K562 (cell line): Measurements from ENCODE around the gene DAB2IP. TPM values are rescaled to one million over a fixed set of nuclear protein-coding genes. Genes with fewer than 3 reads are reported as not detected.

ENCODE experiments used
- ATAC-seq: fragments of 200-7000 bp; cut with Tn5 transposase; 3 replicates; pipeline ENCODE4 v1.9.1; 2020; ENCODE audit warnings: moderate library complexity
- BruUV-seq: library from RNA; stranded (reverse); fragments of 400-500 nt; replicated peaks from 2 replicates; lab custom pipeline; 2021; lab: Mats Ljungman, UMichigan
- CTCF ChIA-PET: fragments of 300-600 bp; formaldehyde crosslinking; extraction: SDS; loops from one replicate; lab custom pipeline; 2021; ENCODE audit warnings: low intra/inter-chr PET ratio; lab: Yijun Ruan, JAX
- POLR2A ChIA-PET: fragments of 300-600, 350-650 bp; sonication (Branson Sonifier 250); formaldehyde crosslinking; extraction: SDS; loops from one replicate; lab custom pipeline; 2021; ENCODE audit warnings: antibody characterized with exemption, inconsistent platforms; lab: Yijun Ruan, JAX
- DNase-seq, 4 experiments: peaks; one replicate each; pipeline versions ENCODE4 v3.0.0 to v3.0.0-alpha.2; 2011 to 2018; ENCODE audit warnings: low spot score in 3 of 4, mixed read lengths in 3 of 4; ENCODE audit errors: extremely low read depth in 1 of 4
- FAIRE-seq: peaks from 2 replicates; lab custom pipeline; 2011; peaks lifted over from hg19 to GRCh38; lab: Jason Lieb, UNC
- H2AFZ ChIP-seq: 2 replicates; pipeline ENCODE4 v1.6.0; 2011; ENCODE audit warnings: low read depth, low read length, control low read depth, inconsistent platforms
- H3K27ac ChIP-seq: fragments of 200-600 bp; 3 replicates; pipeline ENCODE4 v1.8.0; 2011; ENCODE audit warnings: low read depth, mild to moderate bottlenecking, control low read depth, inconsistent platforms, low read length, moderate library complexity, mixed read lengths; ENCODE audit errors: extremely low read depth
- H3K27me3 ChIP-seq, 2 experiments: fragments of 300-600 bp in 1 of 2; 2 replicates in 1 of 2; 3 replicates in 1 of 2; pipeline versions ENCODE4 v1.6.0 to v1.8.0; 2011; ENCODE audit warnings: inconsistent platforms in 2 of 2, low read length in 2 of 2, mild to moderate bottlenecking in 1 of 2, mixed read lengths in 1 of 2, moderate library complexity in 1 of 2; ENCODE audit not compliant: control insufficient read depth in 2 of 2, insufficient read depth in 2 of 2
- H3K36me3 ChIP-seq: fragments of 300-600 bp; 3 replicates; pipeline ENCODE4 v1.8.0; 2011; ENCODE audit warnings: mild to moderate bottlenecking, low read length, inconsistent platforms; ENCODE audit not compliant: control insufficient read depth, insufficient read depth
- H3K4me1 ChIP-seq, 2 experiments: fragments of 200-600 bp in 1 of 2; replicated peaks in 1 of 2; 2 replicates in 1 of 2; 3 replicates in 1 of 2; pipeline versions ENCODE4 v1.5.1 to v1.8.0; 2011; ENCODE audit warnings: inconsistent platforms in 2 of 2, low read length in 2 of 2, mild to moderate bottlenecking in 1 of 2, mixed read lengths in 1 of 2, moderate library complexity in 1 of 2; ENCODE audit not compliant: control insufficient read depth in 2 of 2, insufficient read depth in 2 of 2
- H3K4me2 ChIP-seq: 2 replicates; pipeline ENCODE4 v1.6.1; 2011; ENCODE audit warnings: low read length, control low read depth, inconsistent platforms, mixed read lengths; ENCODE audit not compliant: insufficient read depth
- H3K4me3 ChIP-seq: fragments of 200-600 bp; sonication (generic), shearing (Covaris generic); 2 replicates; pipeline ENCODE4 v1.5.1; 2016; ENCODE audit warnings: control low read depth, inconsistent platforms
- H3K79me2 ChIP-seq: fragments of 200-600 bp; 3 replicates; pipeline ENCODE4 v1.8.0; 2011; ENCODE audit warnings: low read length, inconsistent platforms; ENCODE audit not compliant: control insufficient read depth, insufficient read depth
- H3K9ac ChIP-seq, 2 experiments: 2 replicates each; pipeline versions ENCODE4 v1.6.0 to v1.6.1; 2011; ENCODE audit warnings: low read depth in 2 of 2, low read length in 2 of 2, control low read depth in 1 of 2, inconsistent platforms in 1 of 2, mild to moderate bottlenecking in 1 of 2, mixed read lengths in 1 of 2; ENCODE audit not compliant: insufficient read depth in 1 of 2
- H3K9me1 ChIP-seq: one replicate; pipeline ENCODE4 v1.6.0; 2011; ENCODE audit warnings: inconsistent platforms, mild to moderate bottlenecking, low read length, moderate library complexity; ENCODE audit not compliant: control insufficient read depth, insufficient read depth
- H3K9me3 ChIP-seq: replicated peaks from 2 replicates; pipeline ENCODE4 v1.5.1; 2011; ENCODE audit warnings: low read depth, low read length, inconsistent platforms; ENCODE audit not compliant: control insufficient read depth, insufficient read depth
- H4K20me1 ChIP-seq: replicated peaks from 2 replicates; pipeline ENCODE4 v1.6.1; 2011; ENCODE audit warnings: low read length, inconsistent platforms, mixed read lengths; ENCODE audit not compliant: control insufficient read depth, insufficient read depth
- HNRNPK ChIP-seq: fragments of 200-400 bp; formaldehyde crosslinking; IDR thresholded peaks from one replicate; pipeline ENCODE4 v1.6.1; 2018; ENCODE audit warnings: mild to moderate bottlenecking, low read depth, low read length; ENCODE audit not compliant: poor library complexity, severe bottlenecking
- SMARCE1 ChIP-seq: fragments of 450-650 bp; IDR thresholded peaks from 2 replicates; pipeline ENCODE4 v1.7.1; 2016; ENCODE audit warnings: mild to moderate bottlenecking
- ZNF644 ChIP-seq: fragments of 200-800 bp; sonication (Bioruptor generic); IDR thresholded peaks from 2 replicates; pipeline ENCODE4 v1.6.1; 2016; ENCODE audit warnings: low read depth, missing genetic modification characterization, missing compliant biosample characterization
- WGBS: fragments of 100-300 bp; shearing (Covaris generic); methylation state at CpG from one replicate; pipeline ENCODE4 v1.1.6; 2016; ENCODE audit warnings: low coverage, mixed read lengths; ENCODE audit not compliant: insufficient coverage; ENCODE audit errors: missing lambda C conversion rate; 5-methylcytosine and 5-hydroxymethylcytosine counted together
- in situ Hi-C: fragments of 300-500 bp; cut with MboI; formaldehyde crosslinking; loops from 4 replicates; pipeline ENCODE4 v1.15.0; 2018; ENCODE audit warnings: inconsistent platforms, mixed read lengths
- intact Hi-C: fragments of 100-400 bp; cut with micrococcal nuclease; formaldehyde crosslinking; loops from 2 replicates; pipeline ENCODE4 v1.14.2; 2022
- polyA plus RNA-seq, 8 experiments: library from polyadenylated mRNA; depleted of rRNA in 4 of 8; stranded (reverse) in 5 of 8; unstranded in 3 of 8; fragments of >200 nt; fragmentation: Nextera tagmentation in 2 of 8; fragmentation: Illumina TruSeq in 1 of 8; extraction: Ambion mirVana in 2 of 8; extraction: Trizol in 1 of 8; gene quantifications; 2 replicates each; pipeline versions ENCODE4 v1.2.1 to v1.2.3, GENCODE V29; 2011 to 2014; ENCODE audit warnings: inconsistent platforms in 1 of 8, missing spikeins in 1 of 8
- total RNA-seq, 7 experiments: library from RNA; depleted of rRNA in 6 of 7; stranded (reverse); fragments of >200 nt in 6 of 7; fragmentation: Illumina TruSeq in 2 of 7; extraction: Trizol in 2 of 7; gene quantifications; 2 replicates each; pipeline versions ENCODE4 v1.2.1 to v1.2.3, GENCODE V29; 2011 to 2021; ENCODE audit warnings: low replicate concordance in 1 of 7
- TF ChIP-seq, protein P1 (sequence below): IDR thresholded peaks from 3 replicates; pipeline ENCODE4 v1.6.1; 2011; ENCODE audit warnings: borderline replicate concordance, mild to moderate bottlenecking, moderate library complexity; ENCODE audit not compliant: insufficient read length; ENCODE audit errors: extremely low read depth
- TF ChIP-seq, protein P2 (sequence below): fragments of 200-800 bp; sonication (Bioruptor generic); IDR thresholded peaks from 2 replicates; pipeline ENCODE4 v1.6.1; 2017; ENCODE audit warnings: missing genetic modification characterization, missing compliant biosample characterization

DAB2IP gene
- total and polyA plus RNA-seq, 9 of the 15 experiments (the other 6 are each of a cell fraction or from before 2014, with no cell fraction given) = 0.04 to 0.31 (median 0.08) TPM; not detected in 5

DNA sequence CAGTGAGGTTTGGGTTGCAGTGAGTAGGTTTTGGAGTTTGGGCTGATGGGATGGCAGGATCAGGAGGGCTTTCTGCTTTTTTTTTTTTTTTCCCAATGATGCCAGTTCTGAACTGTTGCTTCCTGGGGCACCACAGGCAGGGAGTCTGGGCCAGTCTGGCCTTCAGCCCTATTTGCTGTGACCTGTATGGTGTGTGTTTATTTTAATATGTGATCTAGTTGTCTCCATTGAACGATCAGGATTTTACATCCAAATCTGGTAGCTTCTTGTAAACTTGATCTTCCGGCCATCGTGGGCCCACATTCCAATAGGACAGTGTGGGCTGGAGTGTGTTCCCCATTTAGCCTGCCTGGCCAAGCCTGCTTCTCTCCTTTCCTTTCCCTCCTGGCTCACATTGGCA lies 25.8 kb upstream of the DAB2IP start:
- Histone ChIP-seq H3K27me3 (peaks cover 0 to 37% of the 10 kb centered on the region in 2 experiments; a peak in 1 of 5 replicates), H3K27ac (no peak overlapping the region), H2AFZ (no peak overlapping the region), H4K20me1 (no peaks in the 10 kb centered on the region), H3K9ac (no peak overlapping the region), H3K4me2 (no peak overlapping the region), H3K79me2 (no peaks in the 10 kb centered on the region), H3K36me3 (no peaks in the 10 kb centered on the region), H3K4me3 (no peak overlapping the region), H3K4me1 (no peaks in the 10 kb centered on the region), H3K9me3 (no peaks in the 10 kb centered on the region), H3K9me1 (no peaks in the 10 kb centered on the region)
- intact Hi-C loops = loop anchor here (5.0 kb wide), 1 partner anchor 73 kb away; no protein-coding TSS in a partner anchor
- BruUV-seq = no TSS peak
- no peak for DNase-seq
- FAIRE-seq = no peak
- in situ Hi-C loops = no loop called here
- ChIA-PET POLR2A (no interaction called here), CTCF (interaction anchor here (0.6 kb wide), 1 partner anchor 470 kb away, joined by 4 read pairs; no protein-coding TSS in a partner anchor)
- 4% methylated on average over 3 of the region's 3 CpGs for WGBS
- TF ChIP-seq ZNF644 = no peak
- TF ChIP-seq, protein P1, sequence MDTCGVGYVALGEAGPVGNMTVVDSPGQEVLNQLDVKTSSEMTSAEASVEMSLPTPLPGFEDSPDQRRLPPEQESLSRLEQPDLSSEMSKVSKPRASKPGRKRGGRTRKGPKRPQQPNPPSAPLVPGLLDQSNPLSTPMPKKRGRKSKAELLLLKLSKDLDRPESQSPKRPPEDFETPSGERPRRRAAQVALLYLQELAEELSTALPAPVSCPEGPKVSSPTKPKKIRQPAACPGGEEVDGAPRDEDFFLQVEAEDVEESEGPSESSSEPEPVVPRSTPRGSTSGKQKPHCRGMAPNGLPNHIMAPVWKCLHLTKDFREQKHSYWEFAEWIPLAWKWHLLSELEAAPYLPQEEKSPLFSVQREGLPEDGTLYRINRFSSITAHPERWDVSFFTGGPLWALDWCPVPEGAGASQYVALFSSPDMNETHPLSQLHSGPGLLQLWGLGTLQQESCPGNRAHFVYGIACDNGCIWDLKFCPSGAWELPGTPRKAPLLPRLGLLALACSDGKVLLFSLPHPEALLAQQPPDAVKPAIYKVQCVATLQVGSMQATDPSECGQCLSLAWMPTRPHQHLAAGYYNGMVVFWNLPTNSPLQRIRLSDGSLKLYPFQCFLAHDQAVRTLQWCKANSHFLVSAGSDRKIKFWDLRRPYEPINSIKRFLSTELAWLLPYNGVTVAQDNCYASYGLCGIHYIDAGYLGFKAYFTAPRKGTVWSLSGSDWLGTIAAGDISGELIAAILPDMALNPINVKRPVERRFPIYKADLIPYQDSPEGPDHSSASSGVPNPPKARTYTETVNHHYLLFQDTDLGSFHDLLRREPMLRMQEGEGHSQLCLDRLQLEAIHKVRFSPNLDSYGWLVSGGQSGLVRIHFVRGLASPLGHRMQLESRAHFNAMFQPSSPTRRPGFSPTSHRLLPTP = no peak
- TF ChIP-seq HNRNPK = no peak
- TF ChIP-seq, protein P2, sequence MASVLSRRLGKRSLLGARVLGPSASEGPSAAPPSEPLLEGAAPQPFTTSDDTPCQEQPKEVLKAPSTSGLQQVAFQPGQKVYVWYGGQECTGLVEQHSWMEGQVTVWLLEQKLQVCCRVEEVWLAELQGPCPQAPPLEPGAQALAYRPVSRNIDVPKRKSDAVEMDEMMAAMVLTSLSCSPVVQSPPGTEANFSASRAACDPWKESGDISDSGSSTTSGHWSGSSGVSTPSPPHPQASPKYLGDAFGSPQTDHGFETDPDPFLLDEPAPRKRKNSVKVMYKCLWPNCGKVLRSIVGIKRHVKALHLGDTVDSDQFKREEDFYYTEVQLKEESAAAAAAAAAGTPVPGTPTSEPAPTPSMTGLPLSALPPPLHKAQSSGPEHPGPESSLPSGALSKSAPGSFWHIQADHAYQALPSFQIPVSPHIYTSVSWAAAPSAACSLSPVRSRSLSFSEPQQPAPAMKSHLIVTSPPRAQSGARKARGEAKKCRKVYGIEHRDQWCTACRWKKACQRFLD = no peak
- TF ChIP-seq SMARCE1 = no peak
- ATAC-seq = no peak
